Measurements from ENCODE around the gene ACP7. TPM values are rescaled to one million over a fixed set of nuclear protein-coding genes. Genes with fewer than 3 reads are reported as not detected.

The ACP7 gene
- total and polyA plus RNA-seq, 2 experiments from 2014 or later = 0.30 TPM; not detected in 1

DNA sequence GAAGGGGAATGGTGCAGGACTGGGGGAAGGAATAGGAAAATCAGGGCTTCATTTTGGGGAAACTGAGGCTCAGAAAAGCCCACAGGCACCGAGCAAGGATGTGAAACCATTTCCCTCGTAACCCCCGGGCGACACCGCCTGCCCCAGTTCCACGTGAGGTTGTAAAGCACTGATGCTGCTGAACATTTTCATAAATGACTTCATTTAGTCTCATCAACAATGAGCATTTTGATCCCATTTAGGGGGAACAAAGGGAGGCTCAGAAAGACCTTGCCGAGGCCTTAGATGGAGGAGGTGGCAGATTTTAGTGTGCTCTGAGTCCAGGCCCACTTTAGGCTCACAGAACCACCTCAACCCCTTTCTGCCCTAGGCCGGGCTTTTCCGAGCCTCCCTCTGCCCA, 31.3 kb upstream of the ACP7 start:
- Histone ChIP-seq H3K9me2 (ENCODE audit: insufficient read depth) (no peaks in the 10 kb centered on the region), H3K4me3 (no peak overlapping the region), H3K27me3 (replicated peaks; ENCODE audit: insufficient read depth) (no peaks in the 10 kb centered on the region), H3K9me3 (ENCODE audit: low read depth) (no peaks in the 10 kb centered on the region), H3F3A (ENCODE audit: insufficient read depth) (no peaks in the 10 kb centered on the region), H3K27ac (no peak overlapping the region), H2AFZ (no peak overlapping the region), H3K79me2 (ENCODE audit: insufficient read depth) (no peaks in the 10 kb centered on the region), H3K36me3 (ENCODE audit: low read depth) (no peaks in the 10 kb centered on the region), H3K4me1 (ENCODE audit: insufficient read depth) (no peaks in the 10 kb centered on the region), H3K9ac (no peak overlapping the region), H4K20me1 (ENCODE audit: insufficient read depth) (no peaks in the 10 kb centered on the region), H3K4me2 (ENCODE audit: unreplicated experiment) (no peak overlapping the region)
- TF ChIP-seq EZH2phosphoT487 (IDR thresholded peaks at IDR 0.05; ENCODE audit: insufficient read depth, low read depth) (no peak), EZH2 (IDR thresholded peaks at IDR 0.05; ENCODE audit: insufficient read depth, poor library complexity, severe bottlenecking) (no peak)
- no peak for DNase-seq
- 76 to 80% methylated on average over 9 of the region's 9 CpGs for WGBS, 2 experiments (ENCODE audit: low coverage in 1 of 2, low lambda C conversion rate in 2 of 2, missing lambda C conversion rate in 2 of 2)
- in situ Hi-C loops (cut with MboI) = no loop called here

GRCh38 chr19:39053276-39054090, 30.7 kb upstream of the ACP7 start:
- Histone ChIP-seq H3K9ac (no peak overlapping the region), H3F3A (ENCODE audit: insufficient read depth) (no peaks in the 10 kb centered on the region), H3K9me2 (ENCODE audit: insufficient read depth) (no peaks in the 10 kb centered on the region), H3K27ac (no peak overlapping the region), H3K4me1 (ENCODE audit: insufficient read depth) (no peaks in the 10 kb centered on the region), H2AFZ (no peak overlapping the region), H3K79me2 (ENCODE audit: insufficient read depth) (no peaks in the 10 kb centered on the region), H4K20me1 (ENCODE audit: insufficient read depth) (no peaks in the 10 kb centered on the region), H3K27me3 (replicated peaks; ENCODE audit: insufficient read depth) (no peaks in the 10 kb centered on the region), H3K4me3 (no peak overlapping the region), H3K36me3 (ENCODE audit: low read depth) (no peaks in the 10 kb centered on the region), H3K4me2 (ENCODE audit: unreplicated experiment) (no peak overlapping the region), H3K9me3 (ENCODE audit: low read depth) (no peaks in the 10 kb centered on the region)
- 55 to 62% methylated on average over 18 of the region's 18 CpGs for WGBS, 2 experiments (ENCODE audit: low coverage in 1 of 2, low lambda C conversion rate in 2 of 2, missing lambda C conversion rate in 2 of 2)
- in situ Hi-C loops (cut with MboI) = no loop called here
- TF ChIP-seq EZH2 (IDR thresholded peaks at IDR 0.05; ENCODE audit: insufficient read depth, poor library complexity, severe bottlenecking) = no peak
- TF ChIP-seq EZH2phosphoT487 (IDR thresholded peaks at IDR 0.05; ENCODE audit: insufficient read depth, low read depth) = no peak
- no peak for DNase-seq

- no peaks in the 10 kb centered on the region for H3F3A ChIP-seq (ENCODE audit: insufficient read depth)
- no peaks in the 10 kb centered on the region for H3K79me2 ChIP-seq (ENCODE audit: insufficient read depth)
- no peak for DNase-seq
- 83 to 84% methylated on average over 2 of the region's 2 CpGs for WGBS, 2 experiments (ENCODE audit: low coverage in 1 of 2, low lambda C conversion rate in 2 of 2, missing lambda C conversion rate in 2 of 2)
- no peaks in the 10 kb centered on the region for H3K4me1 ChIP-seq (ENCODE audit: insufficient read depth)
- in situ Hi-C loops (cut with MboI) = no loop called here
- no peaks in the 10 kb centered on the region for H3K9me3 ChIP-seq (ENCODE audit: low read depth)
- no peak overlapping the region for H3K4me3 ChIP-seq
- no peak overlapping the region for H2AFZ ChIP-seq
- H3K36me3 ChIP-seq (ENCODE audit: low read depth) = no peaks in the 10 kb centered on the region
- no peaks in the 10 kb centered on the region for H3K27me3 ChIP-seq (replicated peaks; ENCODE audit: insufficient read depth)
- no peak overlapping the region for H3K9ac ChIP-seq
- TF ChIP-seq EZH2phosphoT487 (IDR thresholded peaks at IDR 0.05; ENCODE audit: insufficient read depth, low read depth) (no peak), EZH2 (IDR thresholded peaks at IDR 0.05; ENCODE audit: insufficient read depth, poor library complexity, severe bottlenecking) (no peak)
- H4K20me1 ChIP-seq (ENCODE audit: insufficient read depth) = no peaks in the 10 kb centered on the region
- no peak overlapping the region for H3K4me2 ChIP-seq (ENCODE audit: unreplicated experiment)
- no peak overlapping the region for H3K27ac ChIP-seq
- no peaks in the 10 kb centered on the region for H3K9me2 ChIP-seq (ENCODE audit: insufficient read depth)
Observed at GRCh38 chr19:39054091-39054470, 30.1 kb upstream of the ACP7 start.

GRCh38 chr19:39057615-39058014, 26.6 kb upstream of the ACP7 start:
- Histone ChIP-seq H2AFZ (no peak overlapping the region), H3K79me2 (ENCODE audit: insufficient read depth) (no peaks in the 10 kb centered on the region), H3K9ac (no peak overlapping the region), H3K36me3 (ENCODE audit: low read depth) (no peaks in the 10 kb centered on the region), H4K20me1 (ENCODE audit: insufficient read depth) (no peaks in the 10 kb centered on the region), H3F3A (ENCODE audit: insufficient read depth) (no peaks in the 10 kb centered on the region), H3K4me2 (ENCODE audit: unreplicated experiment) (no peak overlapping the region), H3K4me1 (ENCODE audit: insufficient read depth) (no peaks in the 10 kb centered on the region), H3K27ac (no peak overlapping the region), H3K9me3 (ENCODE audit: low read depth) (no peaks in the 10 kb centered on the region), H3K27me3 (replicated peaks; ENCODE audit: insufficient read depth) (no peaks in the 10 kb centered on the region), H3K9me2 (ENCODE audit: insufficient read depth) (no peaks in the 10 kb centered on the region), H3K4me3 (no peak overlapping the region)
- 56 to 66% methylated on average over 3 of the region's 3 CpGs for WGBS, 2 experiments (ENCODE audit: low coverage in 1 of 2, low lambda C conversion rate in 2 of 2, missing lambda C conversion rate in 2 of 2)
- TF ChIP-seq EZH2 (IDR thresholded peaks at IDR 0.05; ENCODE audit: insufficient read depth, poor library complexity, severe bottlenecking) (no peak), EZH2phosphoT487 (IDR thresholded peaks at IDR 0.05; ENCODE audit: insufficient read depth, low read depth) (no peak)
- no peak for DNase-seq
- in situ Hi-C loops (cut with MboI) = no loop called here

Measured in GM23248 (cell line).